GM23338 (cell line): ENCODE measurements around the gene PGLYRP2. TPM values are rescaled to one million over a fixed set of nuclear protein-coding genes. Genes with fewer than 3 reads are reported as not detected.

ENCODE experiments used
- ATAC-seq: fragments of 200-7000 bp; cut with Tn5 transposase; 3 replicates; pipeline ENCODE4 v1.9.1; 2020
- DNase-seq: peaks from one replicate; pipeline ENCODE4 v3.0.0-alpha.2; 2015; ENCODE audit warnings: low spot score
- H2AFZ ChIP-seq: fragments of 200-600 bp; sonication (generic); 2 replicates; pipeline ENCODE4 v1.8.0; 2016; ENCODE audit warnings: antibody characterized with exemption, mild to moderate bottlenecking, moderate library complexity
- H3F3A ChIP-seq: fragments of 200-600 bp; sonication (generic); replicated peaks from 2 replicates; pipeline ENCODE4 v1.8.0; 2017; ENCODE audit warnings: antibody characterized with exemption, mixed run types, low read depth
- H3K27ac ChIP-seq: fragments of 200-600 bp; sonication (generic); 2 replicates; pipeline ENCODE4 v1.6.1; 2016; ENCODE audit warnings: low read depth
- H3K27me3 ChIP-seq: fragments of 200-600 bp; sonication (generic); 2 replicates; pipeline ENCODE4 v1.8.0; 2016; ENCODE audit warnings: mild to moderate bottlenecking, mixed run types, moderate library complexity; ENCODE audit not compliant: insufficient read depth
- H3K36me3 ChIP-seq: fragments of 200-600 bp; sonication (generic); 2 replicates; pipeline ENCODE4 v1.8.0; 2016; ENCODE audit warnings: mild to moderate bottlenecking; ENCODE audit not compliant: insufficient read depth
- H3K4me1 ChIP-seq: fragments of 200-600 bp; sonication (generic); 2 replicates; pipeline ENCODE4 v1.8.0; 2016; ENCODE audit warnings: mild to moderate bottlenecking, moderate library complexity; ENCODE audit not compliant: insufficient read depth
- H3K4me2 ChIP-seq: fragments of 200-600 bp; sonication (generic); 2 replicates; pipeline ENCODE4 v1.7.1; 2017; ENCODE audit warnings: mixed run types
- H3K4me3 ChIP-seq: fragments of 200-600 bp; sonication (generic); 2 replicates; pipeline ENCODE4 v1.6.1; 2016; ENCODE audit warnings: mixed run types
- H3K79me2 ChIP-seq: fragments of 200-600 bp; sonication (generic); replicated peaks from 2 replicates; pipeline ENCODE4 v1.8.0; 2017; ENCODE audit warnings: mild to moderate bottlenecking; ENCODE audit not compliant: insufficient read depth
- H3K9me2 ChIP-seq: fragments of 200-600 bp; sonication (generic); 2 replicates; pipeline ENCODE4 v1.8.0; 2017; ENCODE audit not compliant: insufficient read depth
- H4K20me1 ChIP-seq: fragments of 200-600 bp; sonication (generic); replicated peaks from 2 replicates; pipeline ENCODE4 v1.8.0; 2017; ENCODE audit warnings: mild to moderate bottlenecking; ENCODE audit not compliant: insufficient read depth
- H3K27ac Mint-ChIP-seq: 2 replicates; pipeline ENCODE4 v1.8.0; 2020; ENCODE audit warnings: inconsistent platforms, mild to moderate bottlenecking, moderate library complexity, mixed read lengths
- H3K27me3 Mint-ChIP-seq: 3 replicates; pipeline ENCODE4 v1.8.0; 2022; ENCODE audit warnings: low read depth, mild to moderate bottlenecking, moderate library complexity, mixed read lengths, inconsistent platforms; ENCODE audit not compliant: insufficient read depth, poor library complexity
- H3K36me3 Mint-ChIP-seq: 3 replicates; pipeline ENCODE4 v1.8.0; 2021; ENCODE audit warnings: low read depth, mild to moderate bottlenecking, inconsistent platforms, moderate library complexity, mixed read lengths
- H3K4me1 Mint-ChIP-seq: 3 replicates; pipeline ENCODE4 v1.8.0; 2020; ENCODE audit warnings: mild to moderate bottlenecking, inconsistent platforms, mixed read lengths
- H3K4me3 Mint-ChIP-seq: 3 replicates; pipeline ENCODE4 v1.8.0; 2021; ENCODE audit warnings: moderate library complexity, mild to moderate bottlenecking, inconsistent platforms, mixed read lengths
- H3K9me3 Mint-ChIP-seq: 3 replicates; pipeline ENCODE4 v1.8.0; 2020; ENCODE audit warnings: moderate library complexity, mild to moderate bottlenecking, inconsistent platforms, mixed read lengths
- CREB1 ChIP-seq: fragments of 250-450 bp; sonication (Bioruptor Pico); IDR thresholded peaks from 2 replicates; pipeline ENCODE4 v1.5.0; 2020; ENCODE audit warnings: low read depth, mild to moderate bottlenecking, moderate library complexity
- EZH2 ChIP-seq: fragments of 200-600 bp; sonication (generic); IDR thresholded peaks from one replicate; pipeline ENCODE4 v1.8.0; 2017; ENCODE audit warnings: antibody characterized with exemption, mild to moderate bottlenecking, low read depth; ENCODE audit not compliant: unreplicated experiment
- NANOG ChIP-seq: IDR thresholded peaks from 2 replicates; pipeline ENCODE4 v1.6.1; 2016; ENCODE audit warnings: antibody characterized with exemption, borderline replicate concordance
- STAT1 ChIP-seq: IDR thresholded peaks from one replicate; pipeline ENCODE4 v1.6.1; 2016; ENCODE audit warnings: antibody characterized with exemption; ENCODE audit not compliant: unreplicated experiment
- ZNF114 ChIP-seq: fragments of 250-450 bp; sonication (Bioruptor Pico); IDR thresholded peaks from 2 replicates; pipeline ENCODE4 v1.5.0; 2020; ENCODE audit warnings: mild to moderate bottlenecking, moderate library complexity
- ZNF331 ChIP-seq: fragments of 250-450 bp; sonication (Bioruptor Pico); IDR thresholded peaks from 2 replicates; pipeline ENCODE4 v1.5.0; 2020; ENCODE audit warnings: low read depth, mild to moderate bottlenecking, moderate library complexity
- ZNF462 ChIP-seq: fragments of 250-450 bp; sonication (Bioruptor Pico); IDR thresholded peaks from 2 replicates; pipeline ENCODE4 v1.5.0; 2020; ENCODE audit warnings: mild to moderate bottlenecking, moderate library complexity
- polyA plus RNA-seq: library from polyadenylated mRNA; unstranded; fragments of >200 nt; fragmentation: Nextera tagmentation; extraction: Ambion mirVana; gene quantifications from 2 replicates; pipeline ENCODE4 v1.2.1, GENCODE V29; 2016
- total RNA-seq: library from RNA; depleted of rRNA; stranded (reverse); fragments of >200 nt; shearing (Covaris generic); gene quantifications from 2 replicates; pipeline ENCODE4 v1.2.3, GENCODE V29; 2014
- TF ChIP-seq, protein P1 (sequence below): IDR thresholded peaks from 2 replicates; pipeline ENCODE4 v1.6.1; 2016; ENCODE audit warnings: antibody characterized with exemption
- TF ChIP-seq, protein P2 (sequence below), 2 experiments: fragments of 200-600 bp in 1 of 2; sonication (generic) in 1 of 2; conservative IDR thresholded peaks; 2 replicates each; pipeline versions ENCODE4 v1.5.1 to v1.6.1; 2016 to 2017; ENCODE audit warnings: antibody characterized with exemption in 2 of 2, low read depth in 2 of 2, mild to moderate bottlenecking in 2 of 2, moderate library complexity in 1 of 2

PGLYRP2 gene
- total and polyA plus RNA-seq, 2 experiments from 2014 or later = not detected

- peak within 1 kb of the TSS; percentile 97 for H3K4me2 ChIP-seq
- peak within 1 kb of the TSS; percentile 78 for H3K4me3 Mint-ChIP-seq
Measured at GRCh38 chr19:15449620-15450527, 29.4 kb downstream of the PGLYRP2 start, which contains the start of gene WIZ. WIZ (minus strand) TSS chr19:15449956; CDS start chr19:15448307, 1,649 bp downstream.

GRCh38 chr19:15448778-15449619, 30.3 kb downstream of the PGLYRP2 start:
- Histone ChIP-seq H3K4me1 (peaks cover 13% of the 10 kb centered on the region), H3F3A (0 out of 2 replicates have a peak, but pooled peaks cover 13% of the 10 kb centered on the region), H2AFZ (peak overlapping the region; percentile 96), H3K27me3 (peaks cover 13% of the 10 kb centered on the region), H3K79me2 (no peaks in the 10 kb centered on the region), H4K20me1 (no peaks in the 10 kb centered on the region), H3K36me3 (no peaks in the 10 kb centered on the region), H3K4me2 (peak overlapping the region; percentile 97), H3K9me2 (peaks cover 8% of the 10 kb centered on the region; the same call in 1 of the 2 replicates), H3K4me3 (peak overlapping the region; percentile 84), H3K27ac (no peak overlapping the region)
- ATAC-seq (peak; percentile 8), DNase-seq (peak; percentile 82)
- Mint-ChIP-seq H3K36me3 (no peaks in the 10 kb centered on the region; the same call in 2 of the 3 replicates), H3K4me1 (peaks cover 9% of the 10 kb centered on the region), H3K27me3 (peaks cover 18% of the 10 kb centered on the region), H3K27ac (no peak overlapping the region), H3K4me3 (peak overlapping the region; percentile 78), H3K9me3 (no peaks in the 10 kb centered on the region; the same call in 1 of the 3 replicates)
- TF ChIP-seq ZNF462 (CRISPR knock-in tag) (no peak), ZNF331 (CRISPR knock-in tag) (no peak), CREB1 (CRISPR knock-in tag) (0 out of 2 replicates have a peak, but pooled peaks have one; percentile 15), STAT1 (no peak), ZNF114 (no peak)
- TF ChIP-seq, protein P1, sequence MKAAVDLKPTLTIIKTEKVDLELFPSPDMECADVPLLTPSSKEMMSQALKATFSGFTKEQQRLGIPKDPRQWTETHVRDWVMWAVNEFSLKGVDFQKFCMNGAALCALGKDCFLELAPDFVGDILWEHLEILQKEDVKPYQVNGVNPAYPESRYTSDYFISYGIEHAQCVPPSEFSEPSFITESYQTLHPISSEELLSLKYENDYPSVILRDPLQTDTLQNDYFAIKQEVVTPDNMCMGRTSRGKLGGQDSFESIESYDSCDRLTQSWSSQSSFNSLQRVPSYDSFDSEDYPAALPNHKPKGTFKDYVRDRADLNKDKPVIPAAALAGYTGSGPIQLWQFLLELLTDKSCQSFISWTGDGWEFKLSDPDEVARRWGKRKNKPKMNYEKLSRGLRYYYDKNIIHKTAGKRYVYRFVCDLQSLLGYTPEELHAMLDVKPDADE = no peak
- TF ChIP-seq, protein P2, sequence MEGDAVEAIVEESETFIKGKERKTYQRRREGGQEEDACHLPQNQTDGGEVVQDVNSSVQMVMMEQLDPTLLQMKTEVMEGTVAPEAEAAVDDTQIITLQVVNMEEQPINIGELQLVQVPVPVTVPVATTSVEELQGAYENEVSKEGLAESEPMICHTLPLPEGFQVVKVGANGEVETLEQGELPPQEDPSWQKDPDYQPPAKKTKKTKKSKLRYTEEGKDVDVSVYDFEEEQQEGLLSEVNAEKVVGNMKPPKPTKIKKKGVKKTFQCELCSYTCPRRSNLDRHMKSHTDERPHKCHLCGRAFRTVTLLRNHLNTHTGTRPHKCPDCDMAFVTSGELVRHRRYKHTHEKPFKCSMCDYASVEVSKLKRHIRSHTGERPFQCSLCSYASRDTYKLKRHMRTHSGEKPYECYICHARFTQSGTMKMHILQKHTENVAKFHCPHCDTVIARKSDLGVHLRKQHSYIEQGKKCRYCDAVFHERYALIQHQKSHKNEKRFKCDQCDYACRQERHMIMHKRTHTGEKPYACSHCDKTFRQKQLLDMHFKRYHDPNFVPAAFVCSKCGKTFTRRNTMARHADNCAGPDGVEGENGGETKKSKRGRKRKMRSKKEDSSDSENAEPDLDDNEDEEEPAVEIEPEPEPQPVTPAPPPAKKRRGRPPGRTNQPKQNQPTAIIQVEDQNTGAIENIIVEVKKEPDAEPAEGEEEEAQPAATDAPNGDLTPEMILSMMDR (conservative IDR thresholded peaks at IDR 0.05; ENCODE audit: low read depth in 2 of 2) = 0 out of 4 replicates have a peak, but pooled peaks of 1 of the 2 experiments have one; percentile 16

More at GRCh38 chr19:15449620-15450527, 29.4 kb downstream of the PGLYRP2 start, which contains the start of gene WIZ:
- Mint-ChIP-seq H3K4me1 (peaks cover 9% of the 10 kb centered on the region), H3K27me3 (peaks cover 25% of the 10 kb centered on the region), H3K27ac (no peak within 1 kb of the TSS), H3K36me3 (no peaks in the 10 kb centered on the region; the same call in 2 of the 3 replicates), H3K9me3 (no peaks in the 10 kb centered on the region; the same call in 1 of the 3 replicates)
- Histone ChIP-seq H3K9me2 (peaks cover 8% of the 10 kb centered on the region; the same call in 1 of the 2 replicates), H3K27me3 (peaks cover 21% of the 10 kb centered on the region), H3K4me1 (peaks cover 13% of the 10 kb centered on the region), H3K79me2 (no peaks in the 10 kb centered on the region), H2AFZ (peak within 1 kb of the TSS; percentile 96), H4K20me1 (no peaks in the 10 kb centered on the region), H3K4me3 (peak within 1 kb of the TSS; percentile 84), H3F3A (0 out of 2 replicates have a peak, but pooled peaks cover 13% of the 10 kb centered on the region), H3K36me3 (no peaks in the 10 kb centered on the region), H3K27ac (no peak within 1 kb of the TSS)
- TF ChIP-seq NANOG (no peak), ZNF331 (CRISPR knock-in tag) (no peak), EZH2 (no peak), CREB1 (CRISPR knock-in tag) (peak; percentile 89)
- DNase-seq (peak; percentile 92), ATAC-seq (no peak; the same call in 2 of the 3 replicates)
